DND-41 (cell line): Measurements from ENCODE around the gene ST6GALNAC3.

Experiments used
- EZH2 ChIP-seq: IDR thresholded peaks from 3 replicates; pipeline ENCODE4 v1.6.1; 2012; ENCODE audit warnings: borderline replicate concordance, low read depth, mild to moderate bottlenecking, moderate library complexity, low read length, inconsistent platforms; ENCODE audit not compliant: severe bottlenecking
- TF ChIP-seq, protein P1 (sequence below): IDR thresholded peaks from 2 replicates; pipeline ENCODE4 v1.5.1; 2012; ENCODE audit warnings: borderline replicate concordance, low read length, moderate library complexity, mild to moderate bottlenecking; ENCODE audit not compliant: poor library complexity, severe bottlenecking; ENCODE audit errors: extremely low read depth

GRCh38 chr1:76035053-76035452, 39.5 kb upstream of the ST6GALNAC3 start:
- TF ChIP-seq, protein P1, sequence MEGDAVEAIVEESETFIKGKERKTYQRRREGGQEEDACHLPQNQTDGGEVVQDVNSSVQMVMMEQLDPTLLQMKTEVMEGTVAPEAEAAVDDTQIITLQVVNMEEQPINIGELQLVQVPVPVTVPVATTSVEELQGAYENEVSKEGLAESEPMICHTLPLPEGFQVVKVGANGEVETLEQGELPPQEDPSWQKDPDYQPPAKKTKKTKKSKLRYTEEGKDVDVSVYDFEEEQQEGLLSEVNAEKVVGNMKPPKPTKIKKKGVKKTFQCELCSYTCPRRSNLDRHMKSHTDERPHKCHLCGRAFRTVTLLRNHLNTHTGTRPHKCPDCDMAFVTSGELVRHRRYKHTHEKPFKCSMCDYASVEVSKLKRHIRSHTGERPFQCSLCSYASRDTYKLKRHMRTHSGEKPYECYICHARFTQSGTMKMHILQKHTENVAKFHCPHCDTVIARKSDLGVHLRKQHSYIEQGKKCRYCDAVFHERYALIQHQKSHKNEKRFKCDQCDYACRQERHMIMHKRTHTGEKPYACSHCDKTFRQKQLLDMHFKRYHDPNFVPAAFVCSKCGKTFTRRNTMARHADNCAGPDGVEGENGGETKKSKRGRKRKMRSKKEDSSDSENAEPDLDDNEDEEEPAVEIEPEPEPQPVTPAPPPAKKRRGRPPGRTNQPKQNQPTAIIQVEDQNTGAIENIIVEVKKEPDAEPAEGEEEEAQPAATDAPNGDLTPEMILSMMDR = peak; percentile 6
- no peak for TF ChIP-seq EZH2
